CD4-positive, alpha-beta memory T cell (primary cell): ENCODE data around the gene TOP1. TPM values are rescaled to one million over a fixed set of nuclear protein-coding genes. Genes with fewer than 3 reads are reported as not detected.

ENCODE experiments used
- CTCF ChIA-PET: fragments of 350-600 bp; sonication (Branson Sonifier 250); formaldehyde crosslinking; loops from one replicate; lab custom pipeline; 2021; ENCODE audit warnings: inconsistent platforms; ENCODE audit not compliant: partially characterized antibody; lab: Charles Lee
- POLR2A ChIA-PET: fragments of 350-600 bp; sonication (Branson Sonifier 250); formaldehyde crosslinking; loops from one replicate; lab custom pipeline; 2021; ENCODE audit not compliant: partially characterized antibody; lab: Charles Lee
- DNase-seq, 5 donors: peaks; one replicate each; pipeline versions ENCODE4 v3.0.0 to v3.0.0-alpha.2; 2020 to 2022; ENCODE audit warnings: mixed read lengths in 1 of 5
- H3K27ac ChIP-seq: one replicate; pipeline ENCODE4 v1.7.0; 2013; ENCODE audit warnings: low read depth, low read length
- H3K27me3 ChIP-seq: 2 replicates; pipeline ENCODE4 v1.7.0; 2013; ENCODE audit warnings: mild to moderate bottlenecking, low read length, moderate library complexity; ENCODE audit not compliant: insufficient read depth
- H3K36me3 ChIP-seq: 2 replicates; pipeline ENCODE4 v1.7.0; 2013; ENCODE audit warnings: mild to moderate bottlenecking, low read length, moderate library complexity; ENCODE audit not compliant: insufficient read depth
- H3K4me1 ChIP-seq: 2 replicates; pipeline ENCODE4 v1.7.0; 2013; ENCODE audit warnings: mild to moderate bottlenecking, low read length, moderate library complexity; ENCODE audit not compliant: insufficient read depth
- H3K4me3 ChIP-seq, 2 donors: one replicate each; pipeline ENCODE4 v1.7.0; 2013; ENCODE audit warnings: low read length in 2 of 2, mild to moderate bottlenecking in 1 of 2
- H3K9me3 ChIP-seq, 2 donors: one replicate each; pipeline ENCODE4 v1.7.0; 2013; ENCODE audit warnings: low read length in 2 of 2, control low read depth in 1 of 2; ENCODE audit not compliant: control insufficient read depth in 1 of 2
- H3K27ac Mint-ChIP-seq, 7 donors: one replicate each; pipeline ENCODE4 v1.8.0; 2020 to 2021; ENCODE audit warnings: mixed read lengths in 7 of 7, mild to moderate bottlenecking in 6 of 7, inconsistent platforms in 3 of 7, moderate library complexity in 3 of 7
- H3K27me3 Mint-ChIP-seq, 2 donors: one replicate each; pipeline ENCODE4 v1.8.0; 2020 to 2021; ENCODE audit warnings: mixed read lengths in 2 of 2
- H3K36me3 Mint-ChIP-seq, 2 donors: one replicate each; pipeline ENCODE4 v1.8.0; 2020 to 2021; ENCODE audit warnings: mixed read lengths in 2 of 2, inconsistent platforms in 1 of 2, mild to moderate bottlenecking in 1 of 2
- H3K4me1 Mint-ChIP-seq, 4 donors: one replicate each; pipeline ENCODE4 v1.8.0; 2020 to 2021; ENCODE audit warnings: mixed read lengths in 4 of 4, mild to moderate bottlenecking in 1 of 4
- H3K4me3 Mint-ChIP-seq, 8 donors: one replicate each; pipeline ENCODE4 v1.8.0; 2020 to 2021; ENCODE audit warnings: mixed read lengths in 8 of 8, mild to moderate bottlenecking in 7 of 8, moderate library complexity in 6 of 8, inconsistent platforms in 3 of 8
- H3K9me3 Mint-ChIP-seq, 8 donors: one replicate each; pipeline ENCODE4 v1.8.0; 2020 to 2021; ENCODE audit warnings: mixed read lengths in 8 of 8, mild to moderate bottlenecking in 5 of 8, inconsistent platforms in 3 of 8, moderate library complexity in 1 of 8
- intact Hi-C: fragments of 100-400 bp; cut with micrococcal nuclease; formaldehyde crosslinking; loops from one replicate; pipeline ENCODE4 v1.15.1; 2023
- polyA plus RNA-seq, 2 donors: library from polyadenylated mRNA; unstranded; fragments of 300-500 nt; fragmentation: Illumina TruSeq; gene quantifications; one replicate each; pipeline ENCODE4 v1.2.3, GENCODE V29; 2021
- total RNA-seq, 2 experiments: library from RNA; stranded (reverse); gene quantifications; one replicate each; pipeline ENCODE4 v1.2.3, GENCODE V29; 2021

The TOP1 gene
- total and polyA plus RNA-seq, 4 experiments from 2014 or later, result 3.8 to 47.5 (median 30.0) TPM

GRCh38 chr20:41162396-41162795 lies 133.8 kb downstream of the TOP1 start:
- Mint-ChIP-seq H3K9me3 (peaks cover 0 to 2% (median 0%) of the 10 kb centered on the region in 8 donors), H3K4me1 (peaks cover 50 to 92% (median 68%) of the 10 kb centered on the region in 4 donors), H3K36me3 (peaks cover 55 to 71% of the 10 kb centered on the region in 2 donors), H3K27ac (peak overlapping the region; percentile 48 to 99 (median 88)), H3K27me3 (no peaks in the 10 kb centered on the region), H3K4me3 (peak overlapping the region in 3 of 8 donors; percentile 48 to 54 (median 51))
- H3K9me3 ChIP-seq, result no peaks in the 10 kb centered on the region
- no peak overlapping the region for H3K4me3 ChIP-seq
- H3K4me1 ChIP-seq, result peaks cover 64% of the 10 kb centered on the region
- CTCF ChIA-PET, result interaction anchor here (1.6 to 4.2 kb wide), 2 partner anchors 10 to 27 kb away, joined by 11 to 19 read pairs; no protein-coding TSS in a partner anchor
- no peaks in the 10 kb centered on the region for H3K27me3 ChIP-seq
- POLR2A ChIA-PET, result interaction anchor here (0.7 to 0.8 kb wide), 2 partner anchors 25 to 27 kb away, joined by 3 read pairs; partner anchors contain the start of gene PLCG1
- peak overlapping the region; percentile 73 for H3K27ac ChIP-seq
- peaks cover 69% of the 10 kb centered on the region for H3K36me3 ChIP-seq
- no peak for DNase-seq
- intact Hi-C loops, result no loop called here

- Histone ChIP-seq H3K4me3 (no peak overlapping the region), H3K27ac (peak overlapping the region; percentile 10), H3K4me1 (peaks cover 55% of the 10 kb centered on the region), H3K36me3 (peaks cover 82% of the 10 kb centered on the region), H3K9me3 (no peaks in the 10 kb centered on the region), H3K27me3 (no peaks in the 10 kb centered on the region)
- POLR2A ChIA-PET, result no interaction called here
- Mint-ChIP-seq H3K36me3 (peaks cover 56 to 82% of the 10 kb centered on the region in 2 donors), H3K9me3 (no peaks in the 10 kb centered on the region), H3K4me3 (peak overlapping the region in 1 of 8 donors; percentile 21), H3K27me3 (no peaks in the 10 kb centered on the region), H3K4me1 (peaks cover 37 to 78% (median 54%) of the 10 kb centered on the region in 4 donors), H3K27ac (peak overlapping the region; percentile 11 to 98 (median 70))
- intact Hi-C loops, result no loop called here
- no peak for DNase-seq
- CTCF ChIA-PET, result interaction anchor here (1.6 to 4.2 kb wide), 2 partner anchors 9 to 29 kb away, joined by 11 to 19 read pairs; no protein-coding TSS in a partner anchor
Measured at GRCh38 chr20:41163821-41164220, 135.2 kb downstream of the TOP1 start.

- Histone ChIP-seq H3K36me3 (peaks cover 88% of the 10 kb centered on the region), H3K4me1 (peaks cover 40% of the 10 kb centered on the region), H3K9me3 (no peaks in the 10 kb centered on the region), H3K27me3 (no peaks in the 10 kb centered on the region), H3K27ac (peak overlapping the region; percentile 17), H3K4me3 (no peak overlapping the region)
- intact Hi-C loops, result no loop called here
- Mint-ChIP-seq H3K36me3 (peaks cover 49 to 86% of the 10 kb centered on the region in 2 donors), H3K4me3 (no peak overlapping the region), H3K4me1 (peaks cover 25 to 66% (median 43%) of the 10 kb centered on the region in 4 donors), H3K9me3 (no peaks in the 10 kb centered on the region), H3K27ac (peak overlapping the region in 5 of 7 donors; percentile 13 to 98 (median 67)), H3K27me3 (no peaks in the 10 kb centered on the region)
- POLR2A ChIA-PET, result interaction anchor here (8.8 kb wide), 1 partner anchor 7 kb away, joined by 70 read pairs; no protein-coding TSS in a partner anchor
- CTCF ChIA-PET, result interaction anchor here (1.0 to 4.2 kb wide), 4 partner anchors 8 to 66 kb away, joined by 3 to 19 read pairs (median 4); no protein-coding TSS in a partner anchor
- DNase-seq, result no peak
Measured at GRCh38 chr20:41165001-41165882, 136.6 kb downstream of the TOP1 start.

- no peaks in the 10 kb centered on the region for H3K9me3 Mint-ChIP-seq
- no peaks in the 10 kb centered on the region for H3K27me3 ChIP-seq
- no peaks in the 10 kb centered on the region for H3K9me3 ChIP-seq
- no peak overlapping the region for H3K4me3 Mint-ChIP-seq
- DNase-seq, result no peak
- no peak overlapping the region for H3K4me3 ChIP-seq
- H3K27me3 Mint-ChIP-seq, result no peaks in the 10 kb centered on the region
- H3K36me3 ChIP-seq, result peaks cover 91% of the 10 kb centered on the region
- H3K27ac ChIP-seq, result peak overlapping the region; percentile 29
- ChIA-PET CTCF (interaction anchor here (1.2 to 4.2 kb wide), 5 partner anchors 9 to 173 kb away, joined by 3 to 19 read pairs (median 10); no protein-coding TSS in a partner anchor), POLR2A (interaction anchor here (0.5 to 8.8 kb wide), 4 partner anchors 9 to 93 kb away, joined by 3 to 70 read pairs (median 8); partner anchors contain the start of gene PLCG1)
- H3K27ac Mint-ChIP-seq, result peak overlapping the region; percentile 51 to 98 (median 79)
- peaks cover 28% of the 10 kb centered on the region for H3K4me1 ChIP-seq
- H3K4me1 Mint-ChIP-seq, result peaks cover 15 to 64% (median 37%) of the 10 kb centered on the region in 4 donors
- intact Hi-C loops, result no loop called here
- H3K36me3 Mint-ChIP-seq, result peaks cover 50 to 86% of the 10 kb centered on the region in 2 donors
Measured at GRCh38 chr20:41166201-41167117, 137.8 kb downstream of the TOP1 start.

GRCh38 chr20:41167118-41167470 lies 138.5 kb downstream of the TOP1 start:
- Mint-ChIP-seq H3K27me3 (no peaks in the 10 kb centered on the region), H3K9me3 (no peaks in the 10 kb centered on the region), H3K4me3 (no peak overlapping the region), H3K4me1 (peaks cover 10 to 62% (median 35%) of the 10 kb centered on the region in 4 donors), H3K36me3 (peaks cover 51 to 87% of the 10 kb centered on the region in 2 donors), H3K27ac (peak overlapping the region; percentile 51 to 98 (median 80))
- H3K9me3 ChIP-seq, result no peaks in the 10 kb centered on the region
- intact Hi-C loops, result no loop called here
- ChIA-PET CTCF (interaction anchor here (1.8 to 2.8 kb wide), 3 partner anchors 9 to 172 kb away, joined by 4 to 11 read pairs (median 10); no protein-coding TSS in a partner anchor), POLR2A (interaction anchor here (1.0 to 8.8 kb wide), 3 partner anchors 9 to 30 kb away, joined by 5 to 70 read pairs (median 11); partner anchors contain the start of gene PLCG1)
- no peak for DNase-seq
- H3K4me3 ChIP-seq, result no peak overlapping the region
- H3K4me1 ChIP-seq, result peaks cover 22% of the 10 kb centered on the region
- no peaks in the 10 kb centered on the region for H3K27me3 ChIP-seq
- H3K27ac ChIP-seq, result peak overlapping the region; percentile 29
- peaks cover 96% of the 10 kb centered on the region for H3K36me3 ChIP-seq

- Mint-ChIP-seq H3K36me3 (peaks cover 51 to 85% of the 10 kb centered on the region in 2 donors), H3K4me1 (peaks cover 5 to 58% (median 32%) of the 10 kb centered on the region in 4 donors), H3K27me3 (no peaks in the 10 kb centered on the region), H3K4me3 (no peak overlapping the region), H3K27ac (peak overlapping the region; percentile 36 to 98 (median 73)), H3K9me3 (no peaks in the 10 kb centered on the region)
- H3K4me1 ChIP-seq, result peaks cover 16% of the 10 kb centered on the region
- H3K27me3 ChIP-seq, result no peaks in the 10 kb centered on the region
- H3K4me3 ChIP-seq, result no peak overlapping the region
- DNase-seq, result no peak
- ChIA-PET POLR2A (interaction anchor here (1.0 to 8.8 kb wide), 3 partner anchors 10 to 30 kb away, joined by 5 to 70 read pairs (median 11); partner anchors contain the start of gene PLCG1), CTCF (interaction anchor here (1.8 to 2.8 kb wide), 3 partner anchors 10 to 172 kb away, joined by 4 to 11 read pairs (median 10); no protein-coding TSS in a partner anchor)
- peak overlapping the region; percentile 22 for H3K27ac ChIP-seq
- intact Hi-C loops, result no loop called here
- H3K36me3 ChIP-seq, result peaks cover 96% of the 10 kb centered on the region
- no peaks in the 10 kb centered on the region for H3K9me3 ChIP-seq
Measured at GRCh38 chr20:41167481-41168253, 139.0 kb downstream of the TOP1 start.
